GM18505 (cell line): ENCODE data around the gene ASCL5.

ENCODE experiments used
- ATAC-seq: cut with Tn5 transposase; IDR thresholded peaks from one replicate; pipeline ENCODE4 v1.9.1; 2021; ENCODE audit not compliant: unreplicated experiment
- POLR2A ChIP-seq: IDR thresholded peaks from 4 replicates; pipeline ENCODE4 v1.6.1; 2011; ENCODE audit warnings: borderline replicate concordance; ENCODE audit not compliant: insufficient read depth, insufficient read length; ENCODE audit errors: extremely low read depth

Gene ASCL5

GRCh38 chr1:201143726-201144635, 17.0 kb upstream of the ASCL5 start:
- ATAC-seq: no peak
- no peak for TF ChIP-seq POLR2A

GRCh38 chr1:201142849-201143725, 16.1 kb upstream of the ASCL5 start:
- no peak for TF ChIP-seq POLR2A

GRCh38 chr1:201142011-201142848, 15.2 kb upstream of the ASCL5 start:
- TF ChIP-seq POLR2A: no peak
- ATAC-seq: no peak

More at GRCh38 chr1:201142849-201143725, 16.1 kb upstream of the ASCL5 start:
- no peak for ATAC-seq

GRCh38 chr1:201141418-201141817, 14.4 kb upstream of the ASCL5 start:
- ATAC-seq: no peak
- no peak for TF ChIP-seq POLR2A

- no peak for ATAC-seq
- no peak for TF ChIP-seq POLR2A
Measured at GRCh38 chr1:201140941-201141260, 13.9 kb upstream of the ASCL5 start.

GRCh38 chr1:201140235-201140940, 13.4 kb upstream of the ASCL5 start:
- no peak for ATAC-seq
- no peak for TF ChIP-seq POLR2A

- ATAC-seq: no peak
Measured at GRCh38 chr1:201139756-201140155, 12.8 kb upstream of the ASCL5 start.

GRCh38 chr1:201139306-201139705, 12.3 kb upstream of the ASCL5 start:
- no peak for TF ChIP-seq POLR2A
- ATAC-seq: no peak

More at GRCh38 chr1:201139756-201140155, 12.8 kb upstream of the ASCL5 start:
- no peak for TF ChIP-seq POLR2A

GRCh38 chr1:201138311-201138840, 11.4 kb upstream of the ASCL5 start:
- no peak for ATAC-seq
- TF ChIP-seq POLR2A: no peak

GRCh38 chr1:201137579-201138310, 10.8 kb upstream of the ASCL5 start:
- no peak for TF ChIP-seq POLR2A
- ATAC-seq: no peak

GRCh38 chr1:201137024-201137392, 10.0 kb upstream of the ASCL5 start:
- ATAC-seq: no peak
- no peak for TF ChIP-seq POLR2A
